ENCODE data around the gene BRSK2.
A peak's percentile ranks its signal among the peaks of the same experiment; 100 is the strongest.
"Not testable (repeated sequence)": the region's sequence is repeated elsewhere in the genome, so short reads cannot be mapped to it uniquely, and the experiment has no call there.

The BRSK2 gene

GRCh38 chr11:1409852-1410125 lies 20.1 kb downstream of the BRSK2 start:
- not testable (repeated sequence) for DNase-seq (ENCODE audit: low spot score)

- no peak for DNase-seq (ENCODE audit: low spot score)
These were observed 20.9 kb downstream of the BRSK2 start for GRCh38 chr11:1410366-1411291.

- no peak for DNase-seq (ENCODE audit: low spot score)
These were observed 21.6 kb downstream of the BRSK2 start for GRCh38 chr11:1411301-1411700.

DNA sequence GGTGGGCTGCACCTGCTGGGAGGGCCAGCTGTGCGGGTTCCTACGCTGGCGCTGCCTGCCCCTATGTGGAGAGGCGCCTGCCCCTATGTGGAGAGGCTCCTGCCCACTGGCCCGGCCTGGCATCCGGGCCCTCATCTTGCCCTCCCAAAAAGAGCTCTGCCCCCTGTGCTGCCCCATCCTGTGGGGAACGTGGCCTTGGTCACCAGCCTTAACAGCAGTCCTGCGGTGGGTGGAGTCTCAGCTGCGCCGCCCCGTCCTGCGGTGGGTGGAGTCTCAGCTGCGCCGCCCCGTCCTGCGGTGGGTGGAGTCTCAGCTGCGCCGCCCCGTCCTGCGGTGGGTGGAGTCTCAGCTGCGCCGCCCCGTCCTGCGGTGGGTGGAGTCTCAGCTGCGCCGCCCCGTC lies 22.0 kb downstream of the BRSK2 start:
- not testable (repeated sequence) for DNase-seq (ENCODE audit: low spot score)

DNA sequence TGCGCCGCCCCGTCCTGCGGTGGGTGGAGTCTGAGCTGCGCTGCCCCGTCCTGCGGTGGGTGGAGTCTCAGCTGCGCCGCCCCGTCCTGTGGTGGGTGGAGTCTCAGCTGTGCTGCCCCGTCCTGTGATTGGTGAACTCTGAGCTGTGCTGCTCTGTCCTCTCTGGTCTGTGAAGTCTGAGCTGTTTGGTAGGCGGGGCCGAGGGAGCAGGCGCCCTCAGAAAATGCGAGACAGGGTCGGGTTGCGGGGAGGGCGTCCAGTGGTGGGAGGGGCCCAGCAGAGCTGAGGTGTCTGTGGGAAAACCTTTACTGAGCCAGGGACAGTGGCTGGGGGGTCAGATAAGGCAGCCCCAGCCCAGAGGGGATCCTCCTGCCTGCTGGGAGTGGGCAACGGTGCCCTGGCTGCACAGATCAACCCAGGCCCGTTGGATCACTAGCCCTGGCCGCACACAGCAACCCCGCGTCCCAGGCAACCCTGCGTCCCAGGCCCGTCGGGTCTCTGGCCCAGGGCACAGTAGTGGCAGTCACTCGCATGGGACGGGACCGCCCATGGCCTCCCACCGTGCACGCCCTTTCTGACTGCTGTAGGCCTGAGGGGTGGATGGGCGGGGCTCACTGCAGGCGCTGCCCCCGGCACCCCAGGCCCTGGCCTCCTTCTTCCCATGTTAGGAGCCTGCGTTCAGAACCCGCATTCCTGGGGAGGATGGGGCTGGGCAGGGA lies 22.8 kb downstream of the BRSK2 start:
- DNase-seq (ENCODE audit: low spot score) = no peak

- DNase-seq (ENCODE audit: low spot score) = no peak
These were observed 24.9 kb downstream of the BRSK2 start for GRCh38 chr11:1414650-1415049.

DNA sequence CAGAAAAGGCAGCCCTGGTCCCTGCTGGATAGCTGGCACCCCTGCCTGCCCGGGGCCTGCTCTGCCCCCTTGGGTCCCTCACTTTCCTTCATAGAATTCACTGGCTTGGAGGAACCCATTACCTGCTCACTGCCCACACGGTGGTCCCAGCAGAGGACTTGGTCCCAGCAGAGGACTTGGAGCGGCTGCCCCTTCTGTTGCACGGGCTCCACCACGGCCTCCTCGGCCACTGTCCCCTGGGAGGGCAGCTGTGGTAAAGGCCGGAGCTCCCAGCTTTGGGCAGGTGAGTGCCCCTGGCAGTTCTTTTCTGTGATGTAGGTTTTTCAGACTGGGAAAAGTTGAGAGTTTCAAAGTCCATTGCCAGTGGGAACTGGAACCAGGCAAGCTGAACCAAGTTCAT lies 25.9 kb downstream of the BRSK2 start:
- DNase-seq (ENCODE audit: low spot score) = no peak

DNA sequence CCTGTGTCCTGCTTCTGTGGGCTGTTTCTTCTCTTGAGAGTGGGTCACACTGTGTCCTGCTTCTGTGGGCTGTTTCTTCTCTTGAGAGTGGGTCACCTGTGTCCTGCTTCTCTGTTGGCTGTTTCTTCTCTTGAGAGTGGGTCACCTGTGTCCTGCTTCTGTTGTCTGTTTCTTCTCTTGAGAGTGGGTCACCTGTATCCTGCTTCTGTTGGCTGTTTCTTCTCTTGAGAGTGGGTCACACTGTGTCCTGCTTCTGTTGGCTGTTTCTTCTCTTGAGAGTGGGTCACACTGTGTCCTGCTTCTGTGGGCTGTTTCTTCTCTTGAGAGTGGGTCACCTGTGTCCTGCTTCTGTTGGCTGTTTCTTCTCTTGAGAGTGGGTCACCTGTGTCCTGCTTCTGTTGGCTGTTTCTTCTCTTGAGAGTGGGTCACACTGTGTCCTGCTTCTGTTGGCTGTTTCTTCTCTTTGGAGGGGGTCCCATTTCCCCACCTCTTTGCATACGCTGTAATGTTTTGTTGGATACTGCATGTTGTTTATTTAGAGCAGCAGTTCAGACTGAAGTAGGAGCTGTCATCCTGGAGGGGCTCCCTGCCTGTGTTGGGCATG lies 28.6 kb downstream of the BRSK2 start:
- not testable (repeated sequence) for DNase-seq (ENCODE audit: low spot score)

- no peak for DNase-seq (ENCODE audit: low spot score)
These were observed 30.1 kb downstream of the BRSK2 start for GRCh38 chr11:1419811-1420210.

DNA sequence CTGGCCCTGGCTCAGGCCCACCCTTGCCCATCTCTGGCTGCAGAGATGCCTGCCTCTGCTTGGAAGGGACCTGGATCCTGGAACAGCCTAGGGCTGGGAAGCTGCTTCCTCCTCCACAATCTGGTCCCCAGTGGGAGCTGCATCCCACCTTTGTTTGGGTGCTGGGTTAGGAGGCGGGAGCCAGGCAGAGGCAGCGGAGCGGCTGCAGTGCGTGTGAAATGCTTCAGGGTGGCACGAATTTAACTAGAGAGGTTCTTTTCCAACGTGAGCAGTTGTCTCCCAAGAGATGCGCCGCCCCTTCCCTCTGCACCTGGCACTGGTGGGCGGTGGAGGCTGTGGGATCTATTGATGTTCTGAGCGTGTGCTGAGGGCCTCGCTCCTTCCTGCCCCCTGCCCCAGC lies 31.6 kb downstream of the BRSK2 start:
- DNase-seq (ENCODE audit: low spot score) = no peak

DNA sequence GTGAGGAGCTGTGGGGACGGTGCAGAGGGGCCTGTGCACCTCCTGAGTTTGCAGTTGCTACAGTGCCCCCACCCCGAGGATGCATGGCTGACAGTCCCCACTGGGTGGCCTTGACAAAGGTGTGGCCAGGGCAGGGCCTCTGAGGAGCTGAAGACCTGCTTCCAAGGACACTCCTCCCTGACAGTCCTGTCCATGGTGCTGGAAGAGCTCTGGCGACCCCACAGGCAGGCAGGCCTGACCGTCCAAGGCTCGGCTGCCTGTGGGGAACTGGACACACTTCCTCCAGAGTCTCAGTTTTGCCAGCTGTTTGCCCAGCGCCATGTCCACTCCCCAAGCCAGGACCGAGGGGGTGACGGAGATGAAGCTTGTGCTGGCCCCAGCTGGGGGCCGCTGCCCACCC lies 32.7 kb downstream of the BRSK2 start:
- no peak for DNase-seq (ENCODE audit: low spot score)

DNA sequence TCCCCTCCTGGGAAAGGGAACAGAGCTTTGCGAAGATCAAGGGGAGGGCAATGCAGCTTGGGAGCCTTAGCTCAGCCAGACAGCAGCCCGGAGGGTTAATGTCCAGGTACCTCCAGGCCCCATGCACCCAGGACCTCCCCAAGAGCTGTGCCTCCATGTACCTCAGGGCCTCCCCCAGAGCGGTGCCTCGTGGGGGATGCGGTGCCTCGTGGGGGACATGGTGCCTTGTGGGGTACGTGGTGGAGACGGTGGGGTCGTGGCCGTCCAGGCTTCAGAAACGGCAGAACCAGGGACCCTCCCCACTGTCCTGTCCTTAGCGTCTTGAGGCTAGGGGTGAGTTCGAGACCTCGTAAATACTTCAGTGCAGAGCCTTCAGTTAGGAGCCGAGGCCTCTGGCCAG lies 33.2 kb downstream of the BRSK2 start:
- no peak for DNase-seq (ENCODE audit: low spot score)

- DNase-seq (ENCODE audit: low spot score) = not testable (repeated sequence)
These were observed 33.7 kb downstream of the BRSK2 start for GRCh38 chr11:1423406-1423805.

DNA sequence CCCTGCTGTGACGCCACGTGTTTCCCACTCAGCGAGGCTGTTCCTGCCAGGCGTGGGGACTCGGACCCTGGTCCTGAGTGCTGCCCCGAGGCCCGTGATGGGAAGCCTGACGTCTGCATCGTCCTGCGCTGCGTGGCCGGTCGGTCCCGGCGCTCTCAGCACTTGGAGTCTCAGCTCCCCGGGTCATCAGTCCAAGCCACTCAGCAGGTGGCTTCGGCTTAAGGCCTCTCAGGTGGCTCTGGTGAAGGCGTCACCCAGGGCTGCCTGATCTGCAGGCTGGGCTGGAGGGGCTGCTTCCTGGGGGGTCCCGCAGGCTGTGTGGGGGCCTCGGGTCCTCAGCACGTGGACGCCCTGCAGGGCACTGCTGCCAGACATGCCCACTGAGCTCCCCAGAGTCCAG lies 35.3 kb downstream of the BRSK2 start:
- no peak for DNase-seq (ENCODE audit: low spot score)

DNA sequence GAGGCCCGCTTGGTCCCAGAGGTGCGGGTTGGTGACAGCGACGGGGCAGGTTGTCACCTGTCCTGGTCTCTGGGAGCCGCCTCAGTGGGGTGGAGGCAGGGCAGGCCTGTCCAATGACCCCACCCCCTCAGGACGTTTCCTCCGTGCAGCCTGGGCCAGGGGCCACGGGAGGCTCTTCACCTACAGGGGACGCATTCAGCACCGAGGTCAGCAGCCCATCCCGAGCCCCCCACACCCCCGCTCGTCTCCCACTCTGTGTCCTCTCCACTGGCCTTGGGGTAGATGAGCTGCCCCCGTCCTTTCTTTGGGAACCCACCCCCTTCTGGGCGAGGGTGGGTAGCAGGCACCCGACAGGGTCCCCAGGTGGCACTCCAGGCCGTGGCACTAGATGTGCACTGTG lies 35.7 kb downstream of the BRSK2 start:
- no peak for DNase-seq (ENCODE audit: low spot score)

DNA sequence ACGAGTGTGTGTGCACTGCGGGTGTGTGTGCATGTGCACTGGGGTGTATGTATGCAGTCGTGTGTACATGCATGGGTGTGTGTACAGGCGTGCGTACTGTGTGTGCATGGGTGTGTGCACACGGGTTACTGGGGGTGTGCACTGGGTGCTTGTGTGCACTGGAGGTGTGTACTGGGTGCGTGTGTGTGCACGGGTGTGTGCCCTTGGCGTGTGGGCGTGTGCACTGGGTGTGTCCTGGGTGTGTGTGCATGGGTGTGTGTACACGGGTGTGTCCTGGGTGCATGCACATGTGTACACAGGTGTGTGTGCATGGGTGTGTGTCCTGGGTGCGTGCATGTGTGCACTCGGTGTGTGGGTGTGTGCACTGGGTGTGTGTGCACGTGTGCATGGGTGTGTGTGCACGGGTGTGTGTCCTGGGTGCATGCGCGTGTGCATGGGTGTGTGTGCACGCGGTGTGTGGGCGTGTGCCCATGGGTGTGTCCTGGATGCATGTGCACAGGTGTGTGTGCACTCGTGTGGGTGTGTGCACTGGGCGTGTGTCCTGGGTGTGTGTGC lies 39.1 kb downstream of the BRSK2 start:
- no peak for DNase-seq (ENCODE audit: low spot score)

DNA sequence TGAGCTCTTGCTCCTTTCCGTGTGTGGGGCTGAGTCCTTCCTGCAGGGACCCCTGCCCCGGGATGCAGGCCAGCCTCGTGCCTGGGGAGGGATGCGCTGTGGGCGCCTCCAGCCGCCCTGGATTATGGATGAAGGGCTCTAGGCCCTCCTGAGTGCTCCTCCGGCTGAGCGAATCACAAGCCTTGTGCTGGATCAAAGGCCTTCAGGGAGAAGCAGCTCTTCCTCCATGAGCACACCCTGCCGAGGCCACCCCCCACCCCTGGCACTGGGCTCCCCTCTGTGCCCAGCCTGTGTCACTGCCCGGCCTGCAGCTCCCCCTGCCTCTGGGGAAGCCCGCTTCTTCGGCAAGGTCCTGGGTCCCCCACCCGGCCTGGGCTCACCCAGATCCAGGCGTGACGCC lies 43.8 kb downstream of the BRSK2 start:
- DNase-seq (ENCODE audit: low spot score) = no peak

DNA sequence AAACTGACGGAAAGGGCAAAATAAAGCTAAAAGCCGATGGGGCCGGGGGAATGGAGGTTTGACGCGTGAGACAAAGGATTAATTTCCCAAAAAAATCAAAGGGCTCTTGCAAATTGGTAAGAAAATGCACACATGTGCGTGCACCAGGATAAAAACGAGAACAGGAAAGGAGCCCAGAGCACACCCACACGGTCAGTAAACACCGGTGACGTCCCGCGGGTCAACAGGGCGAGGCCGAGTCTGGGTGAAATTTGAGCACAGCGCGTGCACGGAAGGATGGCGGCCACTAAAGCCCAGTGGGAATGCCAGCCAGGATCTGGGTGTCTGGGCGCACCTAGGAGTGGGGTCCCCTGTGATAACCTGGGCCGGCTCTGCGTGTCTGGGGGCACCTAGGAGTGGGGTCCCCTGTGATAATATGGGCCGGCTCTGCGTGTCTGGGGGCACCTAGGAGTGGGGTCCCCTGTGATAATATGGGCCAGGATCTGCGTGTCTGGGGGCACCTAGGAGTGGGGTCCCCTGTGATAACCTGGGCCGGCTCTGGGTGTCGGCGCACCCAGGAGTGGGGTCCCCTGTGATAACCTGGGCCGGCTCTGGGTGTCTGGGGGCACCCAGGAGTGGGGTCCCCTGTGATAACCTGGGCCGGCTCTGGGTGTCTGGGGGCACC lies 44.4 kb downstream of the BRSK2 start:
- no peak for DNase-seq (ENCODE audit: low spot score)

DNA sequence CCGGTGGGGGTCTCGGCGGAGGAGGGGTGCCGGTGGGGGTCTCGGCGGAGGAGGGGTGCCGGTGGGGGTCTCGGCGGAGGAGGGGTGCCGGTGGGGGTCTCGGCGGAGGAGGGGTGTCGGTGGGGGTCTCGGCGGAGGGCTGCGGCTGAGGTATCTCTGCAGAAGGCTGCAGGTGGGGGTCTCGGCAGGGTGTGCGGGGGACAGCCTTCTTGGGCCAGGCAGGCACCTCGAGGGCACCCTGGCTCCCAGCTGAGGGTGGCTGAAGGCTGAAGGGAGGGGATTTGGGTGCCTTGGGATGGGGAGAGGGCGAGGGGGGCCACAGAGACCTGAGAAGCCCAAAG lies 45.7 kb downstream of the BRSK2 start:
- DNase-seq (ENCODE audit: low spot score) = not testable (repeated sequence)

DNA sequence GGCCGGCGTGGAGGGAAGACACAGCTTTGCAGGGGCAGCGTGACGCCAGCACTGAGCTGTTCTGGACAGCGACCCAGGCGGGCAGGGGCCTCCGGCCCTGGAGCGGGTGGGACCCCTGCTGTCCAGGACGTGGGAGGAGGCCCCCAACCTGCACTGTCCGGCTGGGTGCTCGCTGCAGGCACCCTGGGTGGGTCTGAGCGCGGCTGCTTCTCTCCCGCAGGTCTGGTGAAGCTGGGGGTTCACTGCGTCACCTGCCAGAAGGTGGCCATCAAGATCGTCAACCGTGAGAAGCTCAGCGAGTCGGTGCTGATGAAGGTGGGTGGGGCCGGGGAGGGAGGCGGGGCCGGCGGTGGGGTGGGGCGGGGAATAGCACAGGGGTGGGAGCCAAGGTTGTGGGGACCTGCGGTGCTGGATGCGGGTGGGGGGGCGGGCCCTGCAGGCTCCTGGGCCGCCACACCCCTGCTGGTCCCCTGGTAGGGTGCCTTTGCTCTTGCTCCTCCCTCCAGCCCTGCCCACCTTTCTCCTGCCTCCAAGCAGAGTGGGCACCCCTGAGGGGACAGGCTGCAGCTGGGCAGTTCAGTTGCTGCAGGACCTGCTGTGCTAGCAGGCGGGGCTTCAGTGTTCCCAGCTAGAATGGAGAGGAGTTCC lies 46.2 kb downstream of the BRSK2 start:
- DNase-seq (ENCODE audit: low spot score) = no peak

GRCh38 chr11:1436468-1437039 lies 46.8 kb downstream of the BRSK2 start:
- DNase-seq (ENCODE audit: low spot score) = no peak

DNA sequence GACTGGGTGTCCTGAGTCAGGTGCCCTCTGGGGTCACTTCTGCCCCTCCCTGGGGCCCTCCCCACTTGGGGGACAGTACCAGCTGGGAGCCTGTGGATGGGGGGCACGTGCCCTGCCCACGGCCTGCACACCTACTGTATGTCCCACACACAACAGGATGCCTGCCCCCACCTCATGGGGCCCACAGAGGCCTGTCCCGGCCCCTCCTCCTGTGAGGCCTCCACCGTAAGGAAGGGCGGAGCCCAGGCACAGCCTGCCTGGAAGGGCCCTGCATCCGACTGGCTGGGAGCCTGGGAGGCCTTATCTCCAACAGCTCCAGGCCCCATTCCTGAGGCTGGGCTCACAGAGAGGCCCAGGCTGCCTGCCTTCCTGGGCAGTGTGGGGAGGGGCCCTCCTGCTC lies 47.8 kb downstream of the BRSK2 start:
- peak; percentile 54 for DNase-seq (ENCODE audit: low spot score)

Data from hepatic stellate cell (primary cell).